ENCODE data around the gene GRID1. TPM values are rescaled to one million over a fixed set of nuclear protein-coding genes. Genes with fewer than 3 reads are reported as not detected.
"Not testable (repeated sequence)": the region's sequence is repeated elsewhere in the genome, so short reads cannot be mapped to it uniquely, and the experiment has no call there.

Gene GRID1
- total RNA-seq, 3 donors from 2014 or later: 2.3 to 8.5 (median 5.9) TPM

- TF ChIP-seq POLR2AphosphoS5 (IDR thresholded peaks at IDR 0.05) (no peak), POLR2A (IDR thresholded peaks at IDR 0.05) (no peak), CTCF (IDR thresholded peaks at IDR 0.05) (no peak)
- H3K4me1 ChIP-seq: no peaks in the 10 kb centered on the region
- no peaks in the 10 kb centered on the region for H3K9me3 ChIP-seq
- no peak for DNase-seq (ENCODE audit: low spot score in 2 of 2)
- H3K36me3 ChIP-seq: no peaks in the 10 kb centered on the region
- no peak overlapping the region for H3K4me3 ChIP-seq
- intact Hi-C loops (cut with DNase I; ENCODE audit: low total_unique reads): no loop called here
- no peaks in the 10 kb centered on the region for H3K27me3 ChIP-seq
- no peak overlapping the region for H3K27ac ChIP-seq
These were observed 333.0 kb downstream of the GRID1 start for GRCh38 chr10:86033581-86033980.

GRCh38 chr10:86032087-86032486 lies 334.5 kb downstream of the GRID1 start:
- intact Hi-C loops (cut with DNase I; ENCODE audit: low total_unique reads); DNase-seq (ENCODE audit: low spot score in 2 of 2); H3K27ac ChIP-seq: not testable (repeated sequence)

GRCh38 chr10:86030312-86030711 lies 336.3 kb downstream of the GRID1 start:
- TF ChIP-seq POLR2A (IDR thresholded peaks at IDR 0.05) (no peak), POLR2AphosphoS5 (IDR thresholded peaks at IDR 0.05) (no peak), CTCF (IDR thresholded peaks at IDR 0.05) (no peak)
- intact Hi-C loops (cut with DNase I; ENCODE audit: low total_unique reads): no loop called here
- no peak overlapping the region for H3K27ac ChIP-seq
- no peak overlapping the region for H3K4me3 ChIP-seq
- H3K27me3 ChIP-seq: no peaks in the 10 kb centered on the region
- H3K4me1 ChIP-seq: no peaks in the 10 kb centered on the region
- H3K36me3 ChIP-seq: no peaks in the 10 kb centered on the region
- DNase-seq (ENCODE audit: low spot score in 2 of 2): no peak
- H3K9me3 ChIP-seq: no peaks in the 10 kb centered on the region

More at GRCh38 chr10:86032087-86032486, 334.5 kb downstream of the GRID1 start:
- H3K36me3 ChIP-seq, H3K9me3 ChIP-seq, H3K27me3 ChIP-seq, H3K4me1 ChIP-seq, H3K4me3 ChIP-seq: not testable (repeated sequence)

GRCh38 chr10:86027346-86027745 lies 339.2 kb downstream of the GRID1 start:
- no peaks in the 10 kb centered on the region for H3K9me3 ChIP-seq
- H3K4me3 ChIP-seq: no peak overlapping the region
- intact Hi-C loops (cut with DNase I; ENCODE audit: low total_unique reads): no loop called here
- H3K27ac ChIP-seq: no peak overlapping the region
- TF ChIP-seq POLR2A (IDR thresholded peaks at IDR 0.05) (no peak), POLR2AphosphoS5 (IDR thresholded peaks at IDR 0.05) (no peak), CTCF (IDR thresholded peaks at IDR 0.05) (no peak)
- H3K36me3 ChIP-seq: no peaks in the 10 kb centered on the region
- DNase-seq (ENCODE audit: low spot score in 2 of 2): no peak
- no peaks in the 10 kb centered on the region for H3K27me3 ChIP-seq
- no peaks in the 10 kb centered on the region for H3K4me1 ChIP-seq

GRCh38 chr10:86025509-86025908 lies 341.1 kb downstream of the GRID1 start:
- H3K4me1 ChIP-seq: no peaks in the 10 kb centered on the region
- H3K27me3 ChIP-seq: no peaks in the 10 kb centered on the region
- no peaks in the 10 kb centered on the region for H3K36me3 ChIP-seq
- intact Hi-C loops (cut with DNase I; ENCODE audit: low total_unique reads): no loop called here
- no peak overlapping the region for H3K27ac ChIP-seq
- TF ChIP-seq POLR2AphosphoS5 (IDR thresholded peaks at IDR 0.05): no peak
- TF ChIP-seq POLR2A (IDR thresholded peaks at IDR 0.05): no peak
- TF ChIP-seq CTCF (IDR thresholded peaks at IDR 0.05): no peak
- H3K9me3 ChIP-seq: no peaks in the 10 kb centered on the region
- DNase-seq (ENCODE audit: low spot score in 2 of 2): no peak
- no peak overlapping the region for H3K4me3 ChIP-seq

Data from breast epithelium (tissue), 4 donors.